Measurements from ENCODE around the gene AADAC. TPM values are rescaled to one million over a fixed set of nuclear protein-coding genes. Genes with fewer than 3 reads are reported as not detected.
"Not testable (repeated sequence)": the region's sequence is repeated elsewhere in the genome, so short reads cannot be mapped to it uniquely, and the experiment has no call there.

Gene AADAC
- 0.93 TPM for total RNA-seq
- long read RNA-seq, partial matches to known transcripts, result 0 of 2 reads
- long read RNA-seq, other reads (novel, unspliced or antisense), result 0 of 2 reads

- DNase-seq (ENCODE audit: low spot score), result no peak
Measured at GRCh38 chr3:151813799-151814198, at the start of gene AADAC. Gene AADAC, plus strand, starts transcription at chr3:151814116. Its CDS starts 47 bp downstream, at chr3:151814163.

- not testable (repeated sequence) for DNase-seq (ENCODE audit: low spot score)
Measured at GRCh38 chr3:151764699-151765098, 49.2 kb upstream of the AADAC start.

DNA sequence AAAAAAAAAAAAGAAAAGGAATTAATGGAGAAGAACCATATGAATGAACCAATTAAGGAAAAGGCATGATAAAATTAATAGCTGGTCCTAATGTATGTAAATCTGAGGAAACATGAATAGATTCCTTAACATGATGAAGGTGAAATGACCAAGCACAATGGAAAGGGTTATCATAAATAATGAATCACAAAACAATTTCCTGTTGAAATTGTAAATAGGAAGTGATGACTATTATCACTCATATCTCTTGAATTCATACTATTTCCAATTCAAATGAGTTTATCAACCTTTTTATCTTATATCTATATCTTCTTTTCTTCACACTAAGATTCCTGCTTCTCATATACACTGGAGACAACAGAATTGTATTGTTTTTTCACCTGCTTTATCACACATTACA, 48.2 kb upstream of the AADAC start:
- DNase-seq (ENCODE audit: low spot score), result no peak

DNA sequence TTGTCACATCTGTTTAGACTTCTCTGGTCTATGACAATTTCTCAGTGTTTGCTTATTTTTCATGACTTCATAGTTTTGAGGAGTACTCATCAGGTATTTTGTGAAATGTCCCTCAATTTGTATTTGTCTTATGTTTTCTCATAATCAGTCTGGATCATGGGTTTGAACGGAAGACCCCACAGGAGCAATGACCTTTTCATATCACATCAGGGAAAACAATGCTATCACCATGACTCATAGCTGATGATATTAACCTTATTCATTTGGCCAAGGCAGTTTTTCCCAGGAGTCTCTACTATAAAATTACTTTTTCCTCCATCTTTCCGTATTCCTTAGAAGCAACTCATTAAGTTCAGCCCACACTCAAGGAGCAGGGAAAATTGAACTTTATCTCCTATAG, 47.5 kb upstream of the AADAC start:
- DNase-seq (ENCODE audit: low spot score), result no peak

DNA sequence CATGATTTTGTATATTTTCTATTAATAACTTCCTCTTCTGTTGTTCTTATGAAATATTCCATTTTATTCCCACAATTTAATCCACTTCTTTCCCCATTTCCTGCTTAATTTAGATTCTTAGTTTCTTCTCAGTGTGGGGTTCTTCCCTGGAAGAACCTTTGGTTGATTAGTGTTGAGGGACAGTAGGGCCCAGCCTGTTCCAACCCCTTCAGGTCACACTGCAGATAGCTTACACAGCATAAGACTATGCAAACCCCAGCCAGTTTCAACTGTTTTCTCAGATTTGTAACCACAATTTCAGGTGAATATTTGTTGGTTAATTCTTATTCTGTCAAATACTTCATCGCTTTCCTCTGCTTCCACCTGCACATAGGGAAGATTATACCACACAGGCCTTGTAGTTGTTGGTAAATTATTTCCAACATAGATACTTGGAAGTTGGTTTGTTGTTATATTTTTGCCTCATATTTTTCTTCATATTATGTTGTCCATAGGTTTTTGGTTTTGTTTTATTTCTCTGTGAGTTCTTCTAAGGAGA, 45.5 kb upstream of the AADAC start:
- no peak for DNase-seq (ENCODE audit: low spot score)

- DNase-seq (ENCODE audit: low spot score), result no peak
Measured at GRCh38 chr3:151769175-151769574, 44.7 kb upstream of the AADAC start.

GRCh38 chr3:151770956-151771355, 43.0 kb upstream of the AADAC start:
- no peak for DNase-seq (ENCODE audit: low spot score)

DNA sequence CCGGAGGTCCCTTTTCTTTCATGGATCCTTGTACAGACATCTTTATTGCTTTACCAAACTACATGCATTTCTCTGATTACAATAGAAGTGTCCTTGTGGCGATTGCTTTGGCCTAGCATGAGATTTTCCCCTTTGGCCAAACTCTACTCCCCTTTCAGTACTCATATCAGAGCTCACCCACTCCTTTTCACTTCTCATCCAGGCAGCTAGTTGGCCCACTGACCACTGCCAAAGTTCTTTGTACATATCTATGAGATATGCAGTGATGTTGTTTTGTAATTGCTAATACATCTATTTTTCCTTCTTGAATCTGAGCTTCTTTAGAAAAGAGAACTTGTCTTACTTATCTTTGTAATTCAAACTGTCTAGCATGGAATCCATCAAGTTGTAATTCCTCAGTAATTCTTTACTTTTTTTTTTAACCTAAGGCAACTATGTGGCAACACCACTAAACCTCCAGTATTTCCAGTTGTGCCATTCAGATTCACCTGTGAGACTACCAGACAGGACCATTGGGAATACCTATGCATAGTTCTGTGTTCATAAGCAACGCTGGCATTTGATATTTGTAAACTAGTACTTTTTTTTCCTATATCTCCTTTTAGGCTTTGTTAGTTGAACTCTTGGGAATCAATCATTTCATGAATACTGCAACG, 41.0 kb upstream of the AADAC start:
- no peak for DNase-seq (ENCODE audit: low spot score)

DNA sequence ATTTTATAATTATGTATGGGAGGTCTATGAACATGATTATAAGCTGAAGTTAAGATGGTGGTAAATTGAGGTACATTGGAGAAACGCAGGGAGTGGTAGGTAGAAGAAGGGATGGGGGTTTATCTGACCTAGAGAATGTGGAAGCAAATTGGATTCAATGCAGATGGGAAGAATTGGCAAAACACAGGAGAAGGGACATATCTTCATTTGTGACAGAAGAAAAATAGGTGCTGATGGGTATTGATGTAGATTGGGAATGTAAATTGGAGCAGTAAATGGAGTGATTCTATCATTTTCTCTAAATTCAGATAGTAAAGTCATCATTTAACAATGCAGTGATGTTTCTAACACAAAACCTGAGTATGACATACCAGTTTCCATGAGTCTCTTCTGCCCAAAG, 39.7 kb upstream of the AADAC start:
- no peak for DNase-seq (ENCODE audit: low spot score)

GRCh38 chr3:151774910-151775309, 39.0 kb upstream of the AADAC start:
- no peak for DNase-seq (ENCODE audit: low spot score)

DNA sequence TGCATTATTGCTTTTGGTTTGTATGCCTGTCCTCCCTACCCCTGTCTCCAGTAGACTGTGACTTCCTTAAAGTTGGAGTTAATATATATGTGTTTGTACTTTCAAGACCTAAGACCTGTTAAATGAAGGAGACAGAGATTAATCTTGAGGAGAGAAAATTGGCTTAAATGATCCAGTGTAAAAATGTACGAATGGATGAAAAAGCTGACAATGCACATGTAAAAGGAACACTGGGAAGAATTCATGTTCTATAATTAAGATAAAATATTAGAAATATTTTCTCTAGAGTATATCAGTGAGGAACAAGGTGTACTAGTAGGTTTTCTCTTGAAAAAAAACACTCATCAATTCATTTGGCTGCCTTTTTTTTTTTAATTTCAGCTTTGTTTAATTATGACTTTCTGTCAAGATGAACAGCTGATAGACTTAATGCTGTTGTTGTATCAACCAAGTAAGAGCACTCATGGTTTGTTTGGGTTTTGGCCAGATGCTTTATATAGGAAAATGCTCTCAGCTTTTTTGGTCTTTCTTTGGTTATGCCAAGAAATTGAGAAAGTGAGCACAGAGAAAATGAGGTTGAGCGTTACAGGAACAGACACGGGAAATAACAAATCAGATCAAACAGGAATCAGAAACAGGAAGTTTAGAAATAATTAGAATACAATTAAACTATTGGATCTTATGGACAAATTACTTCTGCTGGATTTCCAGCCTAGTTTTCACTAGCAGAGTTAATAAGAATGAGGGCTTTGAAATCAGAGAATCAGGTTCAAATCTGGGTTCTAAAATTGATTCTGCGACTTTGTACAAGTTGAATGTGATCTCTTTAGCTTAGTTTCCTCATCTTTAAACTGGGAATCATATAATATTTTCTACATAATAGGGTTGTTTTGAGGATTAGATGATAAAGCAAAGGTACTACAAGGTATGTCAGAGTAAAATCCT, 38.3 kb upstream of the AADAC start:
- DNase-seq (ENCODE audit: low spot score), result no peak

DNA sequence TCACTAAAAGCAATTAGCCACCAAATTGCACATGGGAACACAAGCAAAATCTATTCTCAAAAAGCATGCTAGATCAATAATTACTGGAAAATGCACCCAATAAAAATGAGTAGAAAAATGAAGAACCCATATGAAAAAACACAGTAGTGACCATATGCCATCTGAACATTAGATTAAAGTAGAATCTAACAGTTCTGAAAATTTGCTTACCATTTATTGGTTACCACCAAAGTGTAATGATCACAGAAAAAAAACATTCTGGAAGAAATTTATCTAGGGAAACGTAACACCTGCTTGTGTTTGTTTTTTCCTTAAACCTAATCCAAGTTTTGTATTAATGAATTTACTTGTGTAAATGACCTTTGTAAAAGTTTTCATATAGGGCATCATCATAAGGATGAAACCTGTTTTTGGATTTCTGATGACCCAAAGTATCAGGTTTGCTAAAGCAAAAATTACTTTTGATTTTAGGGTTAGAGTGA, 37.6 kb upstream of the AADAC start:
- DNase-seq (ENCODE audit: low spot score), result no peak

GRCh38 chr3:151777880-151778279, 36.0 kb upstream of the AADAC start:
- DNase-seq (ENCODE audit: low spot score), result no peak

DNA sequence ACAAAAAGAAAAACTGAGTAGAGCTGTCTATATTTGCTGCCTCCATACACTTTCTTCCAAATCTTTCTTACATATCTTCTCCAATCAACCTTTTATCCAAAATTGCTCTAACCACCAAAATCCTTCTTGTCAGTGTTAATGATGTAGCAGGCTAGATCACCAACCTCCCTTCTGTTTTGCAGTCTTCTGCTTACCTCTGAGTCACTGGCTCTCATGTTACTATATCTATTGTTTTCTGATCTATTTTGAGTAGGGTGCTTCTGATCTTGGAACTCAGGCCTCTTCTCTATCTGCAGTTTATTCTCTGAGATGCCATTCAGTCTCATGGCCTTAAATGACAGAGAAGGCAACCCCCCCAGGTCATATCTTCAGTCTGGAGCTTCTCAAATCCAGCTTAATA, 26.3 kb upstream of the AADAC start:
- no peak for DNase-seq (ENCODE audit: low spot score)

DNA sequence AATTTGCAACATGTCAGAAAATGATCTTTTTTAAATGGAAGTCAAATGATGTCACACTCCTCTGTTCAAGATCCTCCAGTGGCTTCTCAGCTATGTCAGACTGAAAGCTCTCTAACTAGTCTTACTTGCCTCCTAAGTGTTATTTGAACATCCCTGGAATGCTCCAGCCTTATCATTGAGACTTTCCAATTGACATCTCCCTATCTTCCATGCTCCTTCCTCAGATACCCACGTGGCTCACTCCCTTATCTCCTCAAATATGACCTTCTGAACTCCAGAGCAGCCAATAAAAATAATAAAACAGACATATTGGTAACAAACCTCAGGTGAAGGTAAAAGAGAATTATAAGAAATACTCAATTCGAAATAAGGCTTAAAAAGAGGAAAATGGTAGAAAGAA, 25.5 kb upstream of the AADAC start:
- DNase-seq (ENCODE audit: low spot score), result no peak

- no peak for DNase-seq (ENCODE audit: low spot score)
Measured at GRCh38 chr3:151789853-151790463, 24.0 kb upstream of the AADAC start.

DNA sequence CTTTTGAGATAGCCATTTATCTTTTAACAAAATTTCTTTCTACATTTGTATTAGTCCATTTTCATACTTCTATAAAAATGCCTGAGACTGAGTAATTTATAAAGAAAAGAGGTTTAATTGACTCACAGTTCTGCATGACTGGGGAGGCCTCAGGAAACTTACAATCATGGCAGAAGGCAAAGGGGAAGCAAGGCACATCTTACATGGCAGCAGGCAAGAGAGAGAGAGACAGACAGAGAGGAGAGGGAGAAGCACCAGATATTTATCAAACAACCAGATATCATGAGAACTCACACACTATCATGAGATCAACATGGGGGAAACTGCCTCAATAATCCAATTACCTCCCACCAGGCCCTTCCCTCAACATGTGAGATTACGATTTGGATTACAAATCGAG, 23.2 kb upstream of the AADAC start:
- not testable (repeated sequence) for DNase-seq (ENCODE audit: low spot score)

GRCh38 chr3:151792411-151792810, 21.5 kb upstream of the AADAC start:
- DNase-seq (ENCODE audit: low spot score), result no peak

DNA sequence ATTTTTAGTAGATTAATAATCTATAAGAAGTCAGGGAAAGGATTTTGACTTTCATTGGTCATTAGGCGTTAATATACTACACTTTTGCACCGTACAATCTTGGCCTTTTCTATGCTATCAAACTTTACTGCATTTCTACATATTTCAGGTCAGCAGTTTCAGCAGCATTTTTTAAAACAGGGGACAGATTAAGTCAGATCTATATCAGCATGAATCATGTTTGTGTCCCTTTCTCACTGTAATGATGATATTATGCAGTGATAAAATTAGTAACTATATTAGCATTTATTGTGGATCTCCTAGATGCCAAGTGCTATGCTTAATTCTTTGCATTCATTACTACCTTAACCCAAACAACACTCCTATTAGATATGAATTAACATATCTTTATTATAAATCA, 20.3 kb upstream of the AADAC start:
- no peak for DNase-seq (ENCODE audit: low spot score)

DNA sequence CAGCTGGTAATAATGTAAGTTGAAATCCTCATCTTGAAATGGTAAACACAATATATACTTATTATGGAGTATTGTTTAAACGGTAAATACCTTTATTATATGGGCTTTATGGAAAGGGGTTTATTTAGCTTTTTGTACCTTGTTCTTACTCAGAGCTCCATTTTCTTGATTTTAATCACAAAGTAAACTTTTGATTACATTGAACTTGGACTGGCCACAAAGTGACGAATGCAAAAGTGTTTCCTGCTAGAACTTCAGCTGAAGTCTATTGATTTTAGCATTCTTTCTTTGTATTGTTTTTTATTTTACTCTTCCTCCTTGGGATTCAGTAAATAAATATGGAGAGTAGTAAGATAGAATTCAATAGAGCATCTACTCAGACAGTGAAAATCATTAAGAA, 19.8 kb upstream of the AADAC start:
- DNase-seq (ENCODE audit: low spot score), result no peak

GRCh38 chr3:151795276-151795675, 18.6 kb upstream of the AADAC start:
- DNase-seq (ENCODE audit: low spot score), result no peak
